LNCaP clone FGC (cell line): Measurements from ENCODE around the gene LRRD1.

Experiments
- DNase-seq: peaks from one replicate; pipeline ENCODE4 v3.0.0-alpha.2; 2011; ENCODE audit warnings: low read depth
- H3K4me3 ChIP-seq: 2 replicates; pipeline ENCODE4 v1.5.1; 2011; ENCODE audit warnings: mild to moderate bottlenecking, low read depth, low read length, control low read depth
- TF ChIP-seq, protein P1 (sequence below): IDR thresholded peaks from 2 replicates; pipeline ENCODE4 v1.5.1; 2012; ENCODE audit warnings: mild to moderate bottlenecking; ENCODE audit not compliant: control insufficient read depth, insufficient read depth; ENCODE audit errors: extremely low read depth

LRRD1 gene

DNA sequence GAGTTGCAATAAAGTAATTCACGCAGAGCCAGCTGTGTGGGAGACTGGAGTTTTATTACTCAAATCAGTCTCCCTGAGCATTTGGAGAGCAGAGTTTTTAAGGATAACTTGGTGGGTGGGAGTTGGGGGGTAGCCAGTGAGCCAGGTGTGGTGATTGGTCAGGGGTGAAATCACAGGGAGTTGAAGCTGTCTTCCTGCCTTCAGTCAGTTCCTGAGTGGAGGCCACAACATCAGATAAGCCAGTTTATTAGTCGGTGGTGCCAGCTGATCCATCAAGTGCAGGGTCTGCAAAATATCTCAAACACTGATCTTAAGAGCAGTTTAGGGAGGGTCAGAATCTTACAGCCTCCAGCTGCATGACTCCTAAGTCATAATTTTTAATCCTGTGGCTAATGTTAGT is 41.4 kb downstream of the LRRD1 start:
- TF ChIP-seq, protein P1, sequence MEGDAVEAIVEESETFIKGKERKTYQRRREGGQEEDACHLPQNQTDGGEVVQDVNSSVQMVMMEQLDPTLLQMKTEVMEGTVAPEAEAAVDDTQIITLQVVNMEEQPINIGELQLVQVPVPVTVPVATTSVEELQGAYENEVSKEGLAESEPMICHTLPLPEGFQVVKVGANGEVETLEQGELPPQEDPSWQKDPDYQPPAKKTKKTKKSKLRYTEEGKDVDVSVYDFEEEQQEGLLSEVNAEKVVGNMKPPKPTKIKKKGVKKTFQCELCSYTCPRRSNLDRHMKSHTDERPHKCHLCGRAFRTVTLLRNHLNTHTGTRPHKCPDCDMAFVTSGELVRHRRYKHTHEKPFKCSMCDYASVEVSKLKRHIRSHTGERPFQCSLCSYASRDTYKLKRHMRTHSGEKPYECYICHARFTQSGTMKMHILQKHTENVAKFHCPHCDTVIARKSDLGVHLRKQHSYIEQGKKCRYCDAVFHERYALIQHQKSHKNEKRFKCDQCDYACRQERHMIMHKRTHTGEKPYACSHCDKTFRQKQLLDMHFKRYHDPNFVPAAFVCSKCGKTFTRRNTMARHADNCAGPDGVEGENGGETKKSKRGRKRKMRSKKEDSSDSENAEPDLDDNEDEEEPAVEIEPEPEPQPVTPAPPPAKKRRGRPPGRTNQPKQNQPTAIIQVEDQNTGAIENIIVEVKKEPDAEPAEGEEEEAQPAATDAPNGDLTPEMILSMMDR, result no peak
- no peak for DNase-seq
- no peak overlapping the region for H3K4me3 ChIP-seq

DNA sequence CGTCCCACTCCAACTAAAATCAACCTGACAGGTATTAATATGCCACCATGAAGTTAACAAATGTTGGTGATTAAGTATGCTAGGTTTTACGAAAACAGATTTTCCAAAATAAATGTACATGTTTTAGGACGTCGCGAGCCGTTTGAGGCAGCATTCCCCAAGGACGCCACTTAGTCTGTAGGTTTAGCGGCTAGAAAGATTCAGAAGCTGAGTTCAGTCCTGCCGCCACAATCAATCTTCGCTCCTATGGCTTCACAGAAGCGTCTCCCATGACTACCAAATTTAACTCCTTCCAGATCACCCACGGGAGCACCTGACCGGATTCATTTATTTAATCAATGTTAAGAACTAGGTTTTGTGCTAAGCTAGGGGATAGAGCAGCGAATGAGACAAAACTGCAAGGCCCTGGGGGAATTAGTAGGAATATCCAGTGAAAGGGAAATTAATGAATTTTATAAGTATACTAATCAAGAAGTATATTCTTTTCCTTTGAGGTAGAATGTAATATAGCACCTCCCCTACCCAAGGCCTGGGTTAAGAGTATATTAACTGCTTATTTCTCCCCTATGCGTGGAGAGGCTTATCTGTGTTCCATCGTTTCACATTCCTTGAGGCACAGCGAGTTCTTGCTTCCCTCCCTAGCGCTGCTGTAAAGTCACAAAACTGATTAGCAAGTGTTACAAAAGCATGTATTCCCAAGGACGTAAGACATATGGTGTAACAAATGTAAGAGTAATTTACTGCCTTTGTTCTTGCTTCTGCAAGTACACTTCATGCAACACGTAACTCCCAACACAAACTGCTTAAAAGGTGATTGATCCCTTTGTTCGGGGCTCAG is 43.7 kb downstream of the LRRD1 start:
- TF ChIP-seq, protein P1, result no peak
- DNase-seq, result peak; percentile 4
- H3K4me3 ChIP-seq, result peak overlapping the region; percentile 89

DNA sequence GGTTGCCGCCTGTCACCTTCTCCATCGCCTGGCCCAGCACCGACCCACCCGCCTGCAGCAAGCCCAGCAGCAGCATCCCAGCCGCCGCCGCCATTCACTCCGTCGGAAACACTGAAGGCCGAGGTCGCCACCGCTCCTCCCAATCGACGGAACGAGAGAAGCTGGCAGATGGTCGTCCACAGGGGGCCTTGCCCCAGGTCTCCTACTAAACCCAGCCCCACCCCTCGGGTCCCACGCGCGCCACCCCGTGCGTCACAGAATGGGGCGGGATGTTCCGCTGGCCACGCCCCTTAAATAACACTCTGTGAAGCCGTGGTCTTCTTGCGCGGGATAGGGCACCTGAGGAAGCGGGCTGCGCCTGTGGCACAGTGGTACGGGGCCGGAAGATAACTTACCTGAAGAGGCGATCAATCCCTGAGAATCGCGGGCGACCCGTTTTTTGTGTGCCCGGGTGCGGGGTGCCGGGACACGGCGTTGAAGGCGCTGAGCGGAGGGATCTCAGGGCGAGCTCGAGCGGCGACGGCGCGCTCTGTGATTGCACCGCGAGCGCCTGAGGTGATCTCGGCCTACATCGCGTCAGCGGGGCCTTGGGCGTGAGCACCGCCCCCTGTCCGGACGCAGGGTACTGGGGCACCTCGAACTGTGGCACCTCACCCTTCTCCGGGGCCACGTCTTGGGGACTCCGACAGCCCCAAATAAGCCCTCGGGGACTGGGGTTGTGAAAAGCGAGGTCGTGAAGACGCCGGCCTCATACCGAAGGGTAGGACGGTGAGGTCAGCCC is 44.5 kb downstream of the LRRD1 start, which contains the start of gene CYP51A1:
Gene CYP51A1, minus strand, starts transcription at position 207 of the 781 bp plus-strand sequence. Its CDS starts 113 bp downstream, at position 94.
- TF ChIP-seq, protein P1, result no peak
- peak; percentile 76 for DNase-seq
- peak within 1 kb of the TSS; percentile 89 for H3K4me3 ChIP-seq

DNA sequence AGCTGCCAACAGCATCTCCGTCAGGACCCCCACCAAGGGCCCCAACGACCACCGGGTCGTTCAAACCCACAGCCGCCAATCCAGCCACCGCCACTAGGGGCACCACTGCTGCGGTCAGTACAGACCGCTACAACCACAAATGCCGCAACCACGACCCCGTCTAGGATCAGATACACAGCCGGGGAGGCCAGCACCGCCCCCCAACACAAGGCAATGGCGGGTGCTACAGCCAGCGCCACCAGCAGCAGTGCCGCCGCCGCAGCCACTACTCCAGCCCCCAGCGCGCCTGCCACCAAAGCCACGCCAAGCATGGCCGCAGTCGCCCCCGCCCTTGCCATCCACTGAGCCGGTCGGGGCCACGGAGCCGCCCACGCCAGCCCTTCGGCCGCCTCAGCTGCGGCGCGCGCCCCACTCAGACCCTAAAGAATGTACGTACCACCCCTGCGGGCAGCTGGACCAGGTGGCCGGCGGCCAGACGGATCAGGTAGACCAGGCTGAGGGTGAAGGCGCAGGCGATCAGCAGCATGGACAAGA is 45.1 kb downstream of the LRRD1 start:
- H3K4me3 ChIP-seq, result peak overlapping the region; percentile 89
- TF ChIP-seq, protein P1, result peak; percentile 80
- DNase-seq, result peak; percentile 2

DNA sequence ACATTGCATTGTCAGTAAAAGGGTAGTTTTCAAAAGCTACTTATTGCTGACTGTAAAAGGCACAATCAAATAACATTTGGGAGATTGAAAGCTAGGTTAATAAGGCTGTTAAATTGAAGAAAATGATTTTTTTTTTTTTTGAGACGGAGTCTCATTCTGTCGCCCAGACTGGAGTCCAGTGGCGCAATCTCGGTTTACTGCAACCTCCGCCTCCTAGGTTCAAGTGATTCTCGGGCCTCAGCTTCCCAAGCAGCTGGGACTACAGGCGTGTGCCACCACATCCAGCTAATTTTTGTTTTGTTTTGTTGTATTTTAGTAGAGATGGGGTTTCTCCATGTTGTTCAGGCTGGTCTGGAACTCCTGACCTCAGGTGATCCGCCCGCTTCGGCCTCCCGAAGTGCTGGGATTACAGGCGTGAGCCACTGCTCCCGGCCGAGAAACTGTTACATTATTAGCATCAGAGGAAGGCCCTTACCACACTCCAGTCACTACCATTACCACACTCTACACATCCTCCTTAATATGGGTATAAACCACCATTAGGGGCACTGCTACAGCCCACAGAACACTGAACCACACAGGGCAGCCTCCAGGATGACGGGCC is 45.7 kb downstream of the LRRD1 start:
- peak overlapping the region; percentile 89 for H3K4me3 ChIP-seq
- no peak for DNase-seq
- TF ChIP-seq, protein P1, result no peak

DNA sequence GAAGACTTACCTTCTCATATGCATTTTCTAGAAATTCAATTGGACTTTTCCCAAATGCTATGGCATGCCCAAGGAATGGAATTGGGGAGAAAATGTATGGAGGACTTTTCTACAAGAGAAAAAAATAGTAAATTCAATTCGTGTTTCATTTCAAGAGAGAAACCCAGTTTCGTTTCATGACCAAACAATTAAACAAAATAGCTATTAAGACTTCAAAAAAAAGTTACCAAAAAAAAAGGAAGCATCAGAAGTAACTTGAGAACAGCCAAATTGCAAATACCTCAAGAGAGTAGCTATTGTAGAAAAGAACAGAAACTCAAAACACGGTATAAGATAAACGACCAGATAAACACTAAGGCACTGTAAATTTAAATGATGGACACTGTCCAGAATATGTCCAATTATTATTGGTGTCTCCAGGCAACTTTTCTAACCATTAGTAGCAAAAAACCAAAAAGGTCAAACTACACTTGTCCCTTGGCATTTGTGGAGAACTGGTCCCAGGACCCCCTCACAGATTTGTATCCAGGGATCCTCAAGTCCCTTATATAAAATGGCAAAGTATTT is 47.1 kb downstream of the LRRD1 start:
- DNase-seq, result no peak
- H3K4me3 ChIP-seq, result no peak overlapping the region
- TF ChIP-seq, protein P1, result no peak
